D341Med (cell line): ENCODE measurements around the gene SMARCA4.
"Not testable (repeated sequence)": the region's sequence is repeated elsewhere in the genome, so short reads cannot be mapped to it uniquely, and the experiment has no call there.

Source experiments
- DNase-seq: peaks from one replicate; pipeline ENCODE4 v3.0.0; 2012; ENCODE audit warnings: low spot score

SMARCA4 gene

GRCh38 chr19:11069561-11069960 lies 108.7 kb downstream of the SMARCA4 start:
- no peak for DNase-seq

DNA sequence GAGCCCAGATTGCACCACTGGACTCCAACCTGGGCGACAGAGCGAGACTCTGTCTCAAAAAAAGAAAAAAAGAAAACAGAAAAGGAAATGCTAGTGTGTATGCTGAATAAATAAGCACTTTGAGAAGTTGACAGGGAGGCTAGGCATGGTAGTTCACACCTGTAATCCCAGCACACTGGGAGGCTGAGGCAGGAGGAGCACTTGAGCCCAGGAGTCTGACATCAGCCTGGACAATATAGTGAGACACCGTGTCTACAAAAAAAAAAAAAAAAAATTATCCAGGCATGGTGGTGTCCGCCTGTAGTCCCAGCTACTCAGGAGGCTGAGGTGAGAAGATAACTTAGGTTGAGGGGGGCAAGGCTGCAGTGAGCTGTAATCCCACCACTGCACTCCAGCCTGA lies 109.3 kb downstream of the SMARCA4 start:
- no peak for DNase-seq

- DNase-seq, result no peak
These were observed 112.7 kb downstream of the SMARCA4 start for GRCh38 chr19:11073568-11073967.

GRCh38 chr19:11076792-11077191 lies 116.0 kb downstream of the SMARCA4 start:
- DNase-seq, result not testable (repeated sequence)

DNA sequence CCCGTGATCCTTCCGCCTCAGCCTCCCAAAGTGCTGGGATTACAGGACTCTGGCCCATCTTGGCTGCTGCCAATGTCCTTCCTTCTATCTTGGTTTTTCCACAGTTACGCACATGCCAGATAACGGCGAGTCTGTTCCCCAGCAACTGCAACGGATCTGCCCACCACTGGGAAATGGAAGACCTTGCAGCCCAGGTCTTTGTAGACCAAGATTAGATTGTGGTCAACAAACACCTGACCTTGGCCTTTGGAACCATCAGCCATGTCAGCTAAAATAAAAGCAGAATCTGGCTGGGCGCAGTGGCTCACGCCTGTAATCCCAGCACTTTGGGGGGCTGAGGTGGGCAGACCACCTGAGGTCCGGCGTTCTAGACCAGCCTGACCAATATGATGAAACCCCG lies 118.1 kb downstream of the SMARCA4 start:
- DNase-seq, result no peak

GRCh38 chr19:11079999-11080398 lies 119.2 kb downstream of the SMARCA4 start:
- DNase-seq, result no peak

- DNase-seq, result no peak
These were observed 127.2 kb downstream of the SMARCA4 start for GRCh38 chr19:11087870-11088505.

DNA sequence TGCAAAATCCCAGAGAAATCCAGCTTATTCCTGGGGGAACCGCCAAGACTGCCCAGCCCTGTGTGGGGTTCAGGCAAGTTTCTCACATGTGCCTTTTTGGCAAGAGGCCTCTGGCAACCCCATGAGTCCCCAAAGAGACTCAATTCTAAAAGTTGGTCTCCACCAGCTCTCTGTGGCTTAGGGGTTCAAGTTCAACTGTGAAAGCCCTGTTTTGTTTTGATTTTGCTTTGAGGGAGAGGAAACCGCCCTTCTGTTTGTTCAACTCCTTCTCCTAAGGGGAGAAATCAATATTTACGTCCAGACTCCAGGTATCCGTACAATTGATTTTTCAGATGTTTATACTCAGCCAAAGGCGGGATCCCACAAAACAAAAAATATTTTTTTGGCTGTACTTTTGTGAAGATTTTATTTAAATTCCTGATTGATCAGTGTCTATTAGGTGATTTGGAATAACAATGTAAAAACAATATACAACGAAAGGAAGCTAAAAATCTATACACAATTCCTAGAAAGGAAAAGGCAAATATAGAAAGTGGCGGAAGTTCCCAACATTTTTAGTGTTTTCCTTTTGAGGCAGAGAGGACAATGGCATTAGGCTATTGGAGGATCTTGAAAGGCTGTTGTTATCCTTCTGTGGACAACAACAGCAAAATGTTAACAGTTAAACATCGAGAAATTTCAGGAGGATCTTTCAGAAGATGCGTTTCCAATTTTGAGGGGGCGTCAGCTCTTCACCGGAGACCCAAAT lies 127.8 kb downstream of the SMARCA4 start:
- DNase-seq, result no peak

GRCh38 chr19:11089254-11090013 lies 128.6 kb downstream of the SMARCA4 start, which contains the start of gene LDLR:
LDLR (plus strand) TSS chr19:11089463; CDS start chr19:11089549, 86 bp downstream.
- peak; percentile 82 for DNase-seq

GRCh38 chr19:11090014-11090263 lies 129.1 kb downstream of the SMARCA4 start:
- not testable (repeated sequence) for DNase-seq

DNA sequence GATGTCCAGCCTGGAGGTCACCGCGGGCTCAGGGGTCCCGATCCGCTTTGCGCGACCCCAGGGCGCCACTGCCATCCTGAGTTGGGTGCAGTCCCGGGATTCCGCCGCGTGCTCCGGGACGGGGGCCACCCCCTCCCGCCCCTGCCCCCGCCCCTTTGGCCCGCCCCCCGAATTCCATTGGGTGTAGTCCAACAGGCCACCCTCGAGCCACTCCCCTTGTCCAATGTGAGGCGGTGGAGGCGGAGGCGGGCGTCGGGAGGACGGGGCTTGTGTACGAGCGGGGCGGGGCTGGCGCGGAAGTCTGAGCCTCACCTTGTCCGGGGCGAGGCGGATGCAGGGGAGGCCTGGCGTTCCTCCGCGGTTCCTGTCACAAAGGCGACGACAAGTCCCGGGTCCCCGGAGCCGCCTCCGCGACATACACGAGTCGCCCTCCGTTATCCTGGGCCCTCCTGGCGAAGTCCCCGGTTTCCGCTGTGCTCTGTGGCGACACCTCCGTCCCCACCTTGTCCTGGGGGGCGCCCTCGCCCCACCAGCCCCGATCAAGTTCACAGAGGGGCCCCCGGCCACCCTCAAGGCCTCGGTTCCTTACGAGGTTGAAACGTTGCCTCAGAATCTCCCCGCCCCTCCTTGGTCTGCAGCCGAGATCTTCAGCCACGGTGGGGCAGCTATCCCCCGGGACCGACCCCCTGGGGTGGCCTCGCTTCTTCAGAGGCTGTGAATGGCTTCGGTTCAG lies 129.6 kb downstream of the SMARCA4 start:
- DNase-seq, result peak; percentile 95

DNA sequence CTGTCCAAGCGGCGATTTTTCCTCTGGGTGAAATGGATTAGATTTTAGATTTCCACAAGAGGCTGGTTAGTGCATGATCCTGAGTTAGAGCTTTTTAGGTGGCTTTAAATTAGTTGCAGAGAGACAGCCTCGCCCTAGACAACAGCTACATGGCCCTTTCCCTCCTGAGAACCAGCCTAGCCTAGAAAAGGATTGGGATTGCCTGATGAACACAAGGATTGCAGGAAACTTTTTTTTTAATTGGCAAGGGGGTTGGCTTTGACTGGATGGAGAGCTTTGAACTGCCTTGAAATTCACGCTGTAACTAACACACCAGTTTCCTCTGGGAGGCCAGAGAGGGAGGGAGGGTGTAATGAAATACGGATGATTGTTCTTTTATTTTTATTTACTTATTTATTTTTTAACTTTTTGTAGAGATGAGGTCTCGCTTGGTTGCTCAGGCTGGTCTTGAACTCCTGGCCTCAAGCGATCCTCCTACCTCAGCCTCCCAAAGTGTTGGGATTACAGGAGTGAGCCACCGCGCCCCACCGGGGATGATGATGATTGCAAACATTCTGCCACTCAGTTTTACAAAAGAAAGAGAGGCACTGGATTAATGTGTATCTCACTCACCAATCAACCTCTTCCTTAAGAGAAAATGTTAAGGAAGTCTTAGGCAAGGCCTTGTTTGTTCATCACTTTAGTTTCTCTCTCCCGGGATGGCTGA lies 130.3 kb downstream of the SMARCA4 start:
- DNase-seq, result no peak

DNA sequence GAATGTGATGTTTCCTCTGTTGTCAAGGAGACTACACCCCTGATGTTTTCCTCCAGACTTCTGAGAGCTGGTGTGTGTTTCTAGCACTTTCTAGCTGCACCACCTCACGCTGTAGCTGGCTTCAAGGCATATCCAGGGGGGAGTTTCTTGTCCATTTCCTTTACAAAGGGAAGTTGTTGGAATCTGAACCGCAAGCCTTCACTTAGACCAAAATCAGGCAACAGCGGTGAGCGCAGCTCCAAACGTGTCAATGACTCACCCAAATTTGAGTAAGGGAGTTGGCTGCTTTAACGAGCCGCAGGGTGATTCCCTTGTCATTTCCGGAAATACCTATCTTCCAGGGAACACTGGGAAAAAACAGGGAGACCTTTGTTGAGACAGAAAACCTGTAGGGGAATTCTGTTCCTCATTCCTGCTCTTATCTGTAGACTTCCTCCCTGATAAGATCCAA lies 130.9 kb downstream of the SMARCA4 start:
- DNase-seq, result no peak

GRCh38 chr19:11092181-11092538 lies 131.3 kb downstream of the SMARCA4 start:
- DNase-seq, result no peak

- no peak for DNase-seq
These were observed 132.9 kb downstream of the SMARCA4 start for GRCh38 chr19:11093689-11094238.

- DNase-seq, result no peak
These were observed 133.7 kb downstream of the SMARCA4 start for GRCh38 chr19:11094520-11094894.

GRCh38 chr19:11096210-11096841 lies 135.5 kb downstream of the SMARCA4 start:
- no peak for DNase-seq

DNA sequence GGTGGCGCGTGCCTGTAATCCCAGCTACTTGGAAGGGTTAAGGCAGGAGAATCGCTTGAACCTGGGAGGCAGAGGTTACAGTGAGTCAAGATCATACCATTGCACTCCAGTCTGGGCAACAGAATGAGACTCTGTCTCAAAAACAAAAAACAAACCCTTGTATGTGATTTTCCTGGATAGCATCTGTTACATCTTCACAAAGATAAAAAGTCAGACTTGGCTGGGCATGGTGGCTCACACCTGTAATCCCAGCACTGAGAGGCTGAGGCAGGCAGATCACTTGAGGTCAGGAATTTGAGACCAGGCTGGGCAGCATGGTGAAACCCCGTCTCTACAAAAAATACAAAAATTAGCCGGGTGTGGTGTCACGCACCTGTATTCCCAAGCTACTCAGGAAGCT lies 136.5 kb downstream of the SMARCA4 start:
- DNase-seq, result not testable (repeated sequence)

- DNase-seq, result no peak
These were observed 137.5 kb downstream of the SMARCA4 start for GRCh38 chr19:11098327-11098726.

DNA sequence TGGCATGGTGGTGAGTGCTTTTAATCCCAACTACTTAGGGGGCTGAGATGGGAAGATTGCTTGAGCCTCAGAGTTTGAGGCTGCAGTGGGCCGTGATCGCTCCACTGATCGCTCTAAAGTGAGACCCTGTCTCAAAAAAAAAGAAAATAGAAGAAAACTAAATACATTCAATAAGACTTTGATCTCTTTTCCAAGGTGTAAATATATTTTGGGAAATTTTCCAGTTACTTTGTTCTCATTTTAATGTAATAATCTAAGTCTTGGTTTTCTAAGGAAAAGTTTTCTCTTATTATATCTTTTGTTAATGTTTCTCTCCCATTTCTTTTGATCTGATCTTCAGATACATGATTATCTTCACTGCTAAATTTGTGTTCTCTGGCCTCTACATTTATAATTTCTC lies 138.0 kb downstream of the SMARCA4 start:
- DNase-seq, result no peak

DNA sequence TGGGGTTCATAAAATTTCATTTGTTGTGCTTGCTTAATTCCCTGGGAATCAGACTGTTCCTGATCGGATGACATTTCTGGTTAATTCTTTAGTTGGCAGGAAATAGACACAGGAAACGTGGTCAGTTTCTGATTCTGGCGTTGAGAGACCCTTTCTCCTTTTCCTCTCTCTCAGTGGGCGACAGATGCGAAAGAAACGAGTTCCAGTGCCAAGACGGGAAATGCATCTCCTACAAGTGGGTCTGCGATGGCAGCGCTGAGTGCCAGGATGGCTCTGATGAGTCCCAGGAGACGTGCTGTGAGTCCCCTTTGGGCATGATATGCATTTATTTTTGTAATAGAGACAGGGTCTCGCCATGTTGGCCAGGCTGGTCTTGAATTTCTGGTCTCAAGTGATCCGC lies 139.2 kb downstream of the SMARCA4 start:
- no peak for DNase-seq
